DND-41 (cell line): Measurements from ENCODE around the gene GPM6B.

Source experiments
- ATAC-seq: fragments of 200-7000 bp; cut with Tn5 transposase; 3 replicates; pipeline ENCODE4 v1.9.1; 2021; ENCODE audit warnings: low read depth; ENCODE audit not compliant: insufficient read depth
- DNase-seq: peaks from one replicate; pipeline ENCODE4 v3.0.0-alpha.2; 2020
- H2AFZ ChIP-seq: 2 replicates; pipeline ENCODE4 v1.6.0; 2012; ENCODE audit warnings: low read depth, low read length
- H3K27ac ChIP-seq: 2 replicates; pipeline ENCODE4 v1.5.1; 2012; ENCODE audit warnings: low read length, inconsistent platforms
- H3K27me3 ChIP-seq: fragments of 200-600 bp; sonication (generic); 2 replicates; pipeline ENCODE4 v1.6.0; 2012; ENCODE audit warnings: low read length, mild to moderate bottlenecking, inconsistent platforms; ENCODE audit not compliant: insufficient read depth, poor library complexity
- H3K36me3 ChIP-seq: 2 replicates; pipeline ENCODE4 v1.5.1; 2012; ENCODE audit warnings: low read length, inconsistent platforms; ENCODE audit not compliant: insufficient read depth
- H3K4me1 ChIP-seq: 2 replicates; pipeline ENCODE4 v1.5.1; 2012; ENCODE audit warnings: mild to moderate bottlenecking, low read length; ENCODE audit not compliant: insufficient read depth
- H3K4me2 ChIP-seq: 2 replicates; pipeline ENCODE4 v1.6.0; 2012; ENCODE audit warnings: mild to moderate bottlenecking, moderate library complexity, low read length, inconsistent platforms; ENCODE audit not compliant: insufficient read depth
- H3K4me3 ChIP-seq, 2 experiments: fragments of 200-600 bp in 1 of 2; shearing (Covaris generic) in 1 of 2; 2 replicates each; pipeline ENCODE4 v1.5.1; 2012 to 2016; ENCODE audit warnings: inconsistent platforms in 2 of 2, low read length in 2 of 2, mild to moderate bottlenecking in 2 of 2, low read depth in 1 of 2, moderate library complexity in 1 of 2
- H3K79me2 ChIP-seq: 2 replicates; pipeline ENCODE4 v1.6.0; 2012; ENCODE audit warnings: low read length, inconsistent platforms; ENCODE audit not compliant: insufficient read depth
- H3K9ac ChIP-seq: 2 replicates; pipeline ENCODE4 v1.6.0; 2012; ENCODE audit warnings: low read depth, mild to moderate bottlenecking, inconsistent platforms, low read length, moderate library complexity
- H3K9me3 ChIP-seq: 2 replicates; pipeline ENCODE4 v1.5.1; 2012; ENCODE audit warnings: low read length, moderate library complexity, mild to moderate bottlenecking, inconsistent platforms; ENCODE audit not compliant: insufficient read depth, severe bottlenecking
- H4K20me1 ChIP-seq: 2 replicates; pipeline ENCODE4 v1.6.0; 2012; ENCODE audit warnings: low read length; ENCODE audit not compliant: insufficient read depth
- EZH2 ChIP-seq: IDR thresholded peaks from 3 replicates; pipeline ENCODE4 v1.6.1; 2012; ENCODE audit warnings: borderline replicate concordance, low read depth, mild to moderate bottlenecking, moderate library complexity, low read length, inconsistent platforms; ENCODE audit not compliant: severe bottlenecking
- TF ChIP-seq, protein P1 (sequence below): IDR thresholded peaks from 2 replicates; pipeline ENCODE4 v1.5.1; 2012; ENCODE audit warnings: borderline replicate concordance, low read length, moderate library complexity, mild to moderate bottlenecking; ENCODE audit not compliant: poor library complexity, severe bottlenecking; ENCODE audit errors: extremely low read depth

Gene GPM6B

DNA sequence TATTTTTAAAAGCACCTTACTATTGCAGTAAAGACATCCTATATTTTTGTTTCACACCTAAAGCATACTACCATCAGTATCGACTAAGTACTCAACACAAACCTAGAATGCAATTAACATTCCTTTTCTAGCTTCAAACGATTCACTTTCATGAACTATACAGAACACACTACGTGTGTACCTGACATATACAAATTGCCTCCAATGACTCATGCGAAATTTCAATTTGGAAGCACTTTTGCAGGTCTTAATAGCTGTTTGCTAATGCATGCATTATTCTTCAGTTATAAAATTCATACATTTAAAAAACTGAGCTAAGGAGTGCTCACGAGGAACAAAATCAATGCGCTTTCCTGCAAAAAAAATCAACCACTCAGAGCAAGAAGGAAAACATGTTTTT, 19.7 kb upstream of the GPM6B start:
- TF ChIP-seq, protein P1, sequence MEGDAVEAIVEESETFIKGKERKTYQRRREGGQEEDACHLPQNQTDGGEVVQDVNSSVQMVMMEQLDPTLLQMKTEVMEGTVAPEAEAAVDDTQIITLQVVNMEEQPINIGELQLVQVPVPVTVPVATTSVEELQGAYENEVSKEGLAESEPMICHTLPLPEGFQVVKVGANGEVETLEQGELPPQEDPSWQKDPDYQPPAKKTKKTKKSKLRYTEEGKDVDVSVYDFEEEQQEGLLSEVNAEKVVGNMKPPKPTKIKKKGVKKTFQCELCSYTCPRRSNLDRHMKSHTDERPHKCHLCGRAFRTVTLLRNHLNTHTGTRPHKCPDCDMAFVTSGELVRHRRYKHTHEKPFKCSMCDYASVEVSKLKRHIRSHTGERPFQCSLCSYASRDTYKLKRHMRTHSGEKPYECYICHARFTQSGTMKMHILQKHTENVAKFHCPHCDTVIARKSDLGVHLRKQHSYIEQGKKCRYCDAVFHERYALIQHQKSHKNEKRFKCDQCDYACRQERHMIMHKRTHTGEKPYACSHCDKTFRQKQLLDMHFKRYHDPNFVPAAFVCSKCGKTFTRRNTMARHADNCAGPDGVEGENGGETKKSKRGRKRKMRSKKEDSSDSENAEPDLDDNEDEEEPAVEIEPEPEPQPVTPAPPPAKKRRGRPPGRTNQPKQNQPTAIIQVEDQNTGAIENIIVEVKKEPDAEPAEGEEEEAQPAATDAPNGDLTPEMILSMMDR: no peak
- TF ChIP-seq EZH2: no peak
- Histone ChIP-seq H2AFZ (no peak overlapping the region), H3K9ac (no peak overlapping the region), H3K4me1 (no peaks in the 10 kb centered on the region), H3K9me3 (no peaks in the 10 kb centered on the region), H3K27me3 (no peaks in the 10 kb centered on the region), H4K20me1 (no peaks in the 10 kb centered on the region), H3K4me3 (no peak overlapping the region), H3K27ac (no peak overlapping the region), H3K4me2 (no peak overlapping the region), H3K79me2 (no peaks in the 10 kb centered on the region), H3K36me3 (no peaks in the 10 kb centered on the region)
- DNase-seq: no peak
- ATAC-seq: no peak

DNA sequence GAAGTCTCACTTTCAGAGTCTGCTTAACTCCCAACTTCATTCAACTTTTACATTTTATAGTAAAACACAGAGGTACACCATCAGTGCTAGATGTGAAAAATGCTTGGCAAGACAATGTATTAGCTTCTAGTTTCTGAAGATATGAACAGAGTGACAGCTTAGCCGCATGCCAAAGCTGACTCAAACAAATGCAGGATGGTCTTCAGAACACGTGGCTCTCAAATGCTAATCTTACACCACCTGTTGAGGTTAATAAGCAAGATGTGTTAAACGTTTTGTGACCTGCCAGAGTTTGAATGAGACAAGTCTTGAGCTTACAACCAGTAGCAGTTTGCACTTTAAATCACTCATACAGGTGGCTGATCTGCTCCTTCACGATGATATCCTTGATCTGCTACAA, 18.9 kb upstream of the GPM6B start:
- H3K27ac ChIP-seq: no peak overlapping the region
- no peaks in the 10 kb centered on the region for H3K9me3 ChIP-seq
- no peaks in the 10 kb centered on the region for H3K36me3 ChIP-seq
- H3K27me3 ChIP-seq: no peaks in the 10 kb centered on the region
- H3K79me2 ChIP-seq: no peaks in the 10 kb centered on the region
- H3K4me3 ChIP-seq: no peak overlapping the region
- no peak overlapping the region for H3K4me2 ChIP-seq
- ATAC-seq (no peak), DNase-seq (no peak)
- H3K4me1 ChIP-seq: no peaks in the 10 kb centered on the region
- TF ChIP-seq, protein P1: no peak
- TF ChIP-seq EZH2: no peak
- no peak overlapping the region for H2AFZ ChIP-seq
- no peak overlapping the region for H3K9ac ChIP-seq
- no peaks in the 10 kb centered on the region for H4K20me1 ChIP-seq

DNA sequence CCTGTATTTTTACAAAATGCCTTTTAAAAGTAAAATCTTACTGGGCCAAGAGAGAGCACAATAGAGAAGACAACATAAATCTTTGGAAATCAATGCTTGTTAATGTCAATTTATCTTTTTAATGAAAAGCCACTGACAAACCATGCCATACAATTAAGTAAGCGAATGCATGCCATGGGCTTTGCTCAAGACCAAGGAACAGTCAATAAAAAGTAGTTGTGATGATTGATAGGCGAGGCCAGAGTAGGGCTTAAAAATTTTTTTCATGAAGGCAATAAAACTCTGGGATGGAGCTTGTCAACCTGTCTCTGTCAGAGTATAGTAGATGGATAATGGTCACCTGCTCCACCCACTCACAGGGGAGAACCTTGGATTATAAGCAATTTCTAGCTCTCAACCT, 17.5 kb upstream of the GPM6B start:
- H3K4me3 ChIP-seq: no peak overlapping the region
- no peak for DNase-seq
- H3K27ac ChIP-seq: no peak overlapping the region
- H3K9me3 ChIP-seq: no peaks in the 10 kb centered on the region
- H3K4me2 ChIP-seq: no peak overlapping the region
- no peak overlapping the region for H3K9ac ChIP-seq
- H2AFZ ChIP-seq: no peak overlapping the region
- TF ChIP-seq, protein P1: no peak
- TF ChIP-seq EZH2: no peak
- no peaks in the 10 kb centered on the region for H3K79me2 ChIP-seq
- no peaks in the 10 kb centered on the region for H3K4me1 ChIP-seq
- H4K20me1 ChIP-seq: no peaks in the 10 kb centered on the region
- no peak for ATAC-seq
- H3K36me3 ChIP-seq: no peaks in the 10 kb centered on the region
- H3K27me3 ChIP-seq: no peaks in the 10 kb centered on the region

DNA sequence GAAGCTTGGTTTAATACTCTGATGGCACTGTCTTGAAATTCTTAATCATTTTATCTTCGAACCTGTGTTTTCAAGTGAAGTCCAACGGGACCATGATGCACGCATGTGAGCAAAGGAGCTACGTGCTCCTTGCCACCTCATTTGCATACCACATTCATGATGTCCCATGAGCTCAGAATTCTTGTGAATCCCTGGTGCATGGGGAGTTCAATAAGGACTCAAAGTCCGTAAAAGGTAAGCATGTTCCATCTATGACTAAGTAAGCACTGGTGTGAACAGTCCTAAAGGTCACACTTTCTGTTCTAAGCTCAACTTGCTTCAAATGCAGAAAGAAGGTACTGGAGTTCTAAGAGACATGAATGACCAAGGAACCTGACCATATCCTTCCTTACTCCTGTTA, 13.1 kb upstream of the GPM6B start:
- no peak overlapping the region for H3K27ac ChIP-seq
- TF ChIP-seq, protein P1: no peak
- no peaks in the 10 kb centered on the region for H3K79me2 ChIP-seq
- H3K27me3 ChIP-seq: no peaks in the 10 kb centered on the region
- no peaks in the 10 kb centered on the region for H3K4me1 ChIP-seq
- H3K4me3 ChIP-seq: no peak overlapping the region
- DNase-seq: no peak
- ATAC-seq: no peak
- no peaks in the 10 kb centered on the region for H3K9me3 ChIP-seq
- no peaks in the 10 kb centered on the region for H3K36me3 ChIP-seq
- H3K9ac ChIP-seq: no peak overlapping the region
- no peaks in the 10 kb centered on the region for H4K20me1 ChIP-seq
- H3K4me2 ChIP-seq: no peak overlapping the region
- H2AFZ ChIP-seq: no peak overlapping the region
